Activated CD4-positive, alpha-beta T cell treated with anti-CD3 and anti-CD28 coated beads for 1 hour (primary cell): ENCODE results near the gene KRT7.
"Not testable (repeated sequence)": the region's sequence is repeated elsewhere in the genome, so short reads cannot be mapped to it uniquely, and the experiment has no call there.

Source experiments
- DNase-seq: peaks from one replicate; pipeline ENCODE4 v3.0.0-alpha.2; 2020

The KRT7 gene

GRCh38 chr12:52245962-52246569 lies 13.0 kb downstream of the KRT7 start:
- DNase-seq: no peak

- no peak for DNase-seq
Observed at GRCh38 chr12:52246720-52247621, 13.9 kb downstream of the KRT7 start.

GRCh38 chr12:52247622-52248540 lies 14.8 kb downstream of the KRT7 start:
- DNase-seq: no peak

- no peak for DNase-seq
Observed at GRCh38 chr12:52248541-52249461, 15.8 kb downstream of the KRT7 start.

- no peak for DNase-seq
Observed at GRCh38 chr12:52249511-52250047, 16.5 kb downstream of the KRT7 start.

GRCh38 chr12:52250048-52250990 lies 17.3 kb downstream of the KRT7 start:
- no peak for DNase-seq

- no peak for DNase-seq
Observed at GRCh38 chr12:52251367-52252051, 18.5 kb downstream of the KRT7 start.

- not testable (repeated sequence) for DNase-seq
Observed at GRCh38 chr12:52252175-52252615, 19.2 kb downstream of the KRT7 start.

GRCh38 chr12:52252728-52253343 lies 19.8 kb downstream of the KRT7 start:
- DNase-seq: no peak

- DNase-seq: no peak
Observed at GRCh38 chr12:52253391-52254179, 20.5 kb downstream of the KRT7 start.

GRCh38 chr12:52254180-52254964 lies 21.3 kb downstream of the KRT7 start:
- DNase-seq: no peak

- DNase-seq: no peak
Observed at GRCh38 chr12:52254965-52255751, 22.1 kb downstream of the KRT7 start.

GRCh38 chr12:52255926-52256583 lies 23.0 kb downstream of the KRT7 start:
- DNase-seq: no peak

GRCh38 chr12:52256584-52256935 lies 23.5 kb downstream of the KRT7 start:
- DNase-seq: no peak

GRCh38 chr12:52257074-52257551 lies 24.1 kb downstream of the KRT7 start:
- DNase-seq: no peak

- DNase-seq: not testable (repeated sequence)
Observed at GRCh38 chr12:52257922-52258321, 24.9 kb downstream of the KRT7 start.
